Ureter (tissue), 1 donor: Measurements from ENCODE around the gene FGF6. TPM values are rescaled to one million over a fixed set of nuclear protein-coding genes. Genes with fewer than 3 reads are reported as not detected.
"Not testable (repeated sequence)": the region's sequence is repeated elsewhere in the genome, so short reads cannot be mapped to it uniquely, and the experiment has no call there.

Source experiments
- DNase-seq: peaks from one replicate; pipeline ENCODE4 v3.0.0-alpha.2; 2020; ENCODE audit warnings: low spot score
- total RNA-seq: library from RNA; stranded (reverse); gene quantifications from one replicate; pipeline ENCODE4 v1.2.4, GENCODE V29; 2023
- donor health status: DM: yes; HTN: yes; CAD: no.

The FGF6 gene
- total RNA-seq, 1 donor from 2014 or later = not detected

- DNase-seq = no peak
Measured at GRCh38 chr12:4418913-4419312, 26.7 kb downstream of the FGF6 start.

- DNase-seq = no peak
Measured at GRCh38 chr12:4417936-4418335, 27.7 kb downstream of the FGF6 start.

- no peak for DNase-seq
Measured at GRCh38 chr12:4417455-4417854, 28.2 kb downstream of the FGF6 start.

- DNase-seq = no peak
Measured at GRCh38 chr12:4416276-4416675, 29.3 kb downstream of the FGF6 start.

DNA sequence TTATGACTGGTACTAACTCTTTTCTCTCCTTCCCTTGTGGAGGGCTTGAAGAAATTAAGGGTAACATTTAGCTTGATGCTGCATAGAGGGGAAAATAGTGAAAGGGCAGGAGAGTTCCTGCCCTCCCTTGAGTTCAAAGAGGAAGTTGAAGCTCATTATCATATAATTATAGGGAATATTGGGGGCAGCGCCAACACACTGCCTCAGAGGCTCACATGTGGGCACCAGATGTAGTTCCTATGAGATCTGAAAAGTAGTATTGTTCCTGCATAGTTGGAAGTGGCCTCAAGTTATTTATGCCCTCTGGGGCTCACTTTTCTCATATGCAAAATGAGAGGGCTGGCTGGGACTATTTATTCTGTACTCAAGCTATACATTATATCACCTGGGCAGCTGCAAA, 33.1 kb downstream of the FGF6 start:
- no peak for DNase-seq

DNA sequence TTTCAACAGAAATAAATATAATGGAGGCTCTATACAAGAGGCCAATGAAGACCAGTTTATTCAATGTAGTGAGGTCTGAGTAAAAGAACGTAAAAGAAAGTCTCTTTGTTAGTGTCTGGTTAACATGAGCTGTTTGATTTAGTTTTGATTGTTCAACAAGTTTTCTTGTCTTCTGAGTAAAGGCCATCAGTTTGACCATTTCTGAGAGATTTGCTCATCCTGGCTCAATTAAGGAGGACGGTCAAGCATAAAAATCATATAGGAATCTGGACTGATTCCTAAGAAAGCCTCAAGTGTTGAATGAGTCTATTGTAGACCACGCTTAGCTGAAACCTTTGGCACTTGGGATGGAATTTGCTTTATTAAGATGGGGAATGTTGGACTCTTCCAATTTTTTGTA, 33.6 kb downstream of the FGF6 start:
- DNase-seq = no peak

- DNase-seq = no peak
Measured at GRCh38 chr12:4407136-4407535, 38.5 kb downstream of the FGF6 start.

GRCh38 chr12:4404877-4405637, 40.6 kb downstream of the FGF6 start:
- not testable (repeated sequence) for DNase-seq

- no peak for DNase-seq
Measured at GRCh38 chr12:4402996-4403395, 42.6 kb downstream of the FGF6 start.

DNA sequence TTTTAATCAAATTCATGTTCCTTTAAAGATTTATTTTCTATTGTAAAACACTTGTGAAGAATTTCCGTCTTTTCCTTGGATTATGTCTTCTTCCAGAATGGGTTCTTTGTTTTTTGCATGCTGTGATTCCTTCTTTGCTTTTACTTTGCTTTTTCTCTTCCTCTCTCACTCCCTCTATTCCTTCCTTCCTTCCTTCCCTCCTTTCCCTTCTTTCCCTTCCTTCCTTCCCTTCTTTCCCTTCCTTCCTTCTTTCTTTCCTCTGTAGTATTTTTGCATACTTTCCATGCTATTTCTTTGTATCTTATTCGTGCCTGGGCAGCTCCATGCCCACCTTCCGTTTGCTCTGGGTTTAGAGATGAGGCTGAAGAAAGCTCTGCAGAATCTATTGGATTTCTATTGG, 44.5 kb downstream of the FGF6 start:
- no peak for DNase-seq

DNA sequence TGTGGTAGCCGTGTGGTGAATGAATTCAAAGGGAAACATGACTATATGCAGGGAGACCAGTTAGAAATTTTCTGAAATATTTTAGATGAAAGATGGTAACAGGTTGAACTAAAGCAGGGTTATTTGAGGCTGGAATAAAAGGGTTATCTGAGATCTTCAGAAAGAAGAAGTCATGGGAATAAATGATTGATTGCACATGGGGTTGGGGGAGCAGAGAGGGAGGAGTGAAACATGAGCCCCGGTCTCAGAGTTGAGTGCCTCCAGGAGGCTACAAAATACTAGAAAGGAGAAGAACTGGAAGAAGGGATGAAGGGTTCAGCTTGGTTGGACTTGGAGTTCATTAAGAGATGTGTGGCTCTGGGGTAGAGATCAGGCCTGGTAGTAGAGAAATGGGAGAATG, 49.8 kb downstream of the FGF6 start:
- DNase-seq = no peak

DNA sequence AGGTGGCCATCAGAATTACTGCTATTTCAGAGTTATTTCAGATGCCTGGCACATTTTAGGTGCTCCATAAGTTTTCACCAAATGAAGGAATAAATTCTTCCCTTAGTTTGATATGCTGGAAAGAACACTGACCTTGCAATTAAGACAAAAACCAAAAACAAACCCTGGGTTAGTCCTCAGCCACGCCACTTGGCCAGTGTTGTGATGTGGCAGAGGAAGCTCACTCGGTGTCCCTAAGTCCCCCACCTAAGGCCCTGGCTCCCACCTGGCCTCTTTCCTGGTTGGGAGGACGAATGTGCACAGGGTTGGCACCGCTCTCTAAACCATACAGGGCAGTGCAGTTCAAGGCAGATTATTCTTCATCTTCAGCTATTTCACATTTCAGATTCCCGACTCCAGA, 52.4 kb downstream of the FGF6 start:
- DNase-seq = no peak

GRCh38 chr12:4392223-4392742, 53.3 kb downstream of the FGF6 start:
- no peak for DNase-seq

- DNase-seq = no peak
Measured at GRCh38 chr12:4388662-4389061, 57.0 kb downstream of the FGF6 start.

DNA sequence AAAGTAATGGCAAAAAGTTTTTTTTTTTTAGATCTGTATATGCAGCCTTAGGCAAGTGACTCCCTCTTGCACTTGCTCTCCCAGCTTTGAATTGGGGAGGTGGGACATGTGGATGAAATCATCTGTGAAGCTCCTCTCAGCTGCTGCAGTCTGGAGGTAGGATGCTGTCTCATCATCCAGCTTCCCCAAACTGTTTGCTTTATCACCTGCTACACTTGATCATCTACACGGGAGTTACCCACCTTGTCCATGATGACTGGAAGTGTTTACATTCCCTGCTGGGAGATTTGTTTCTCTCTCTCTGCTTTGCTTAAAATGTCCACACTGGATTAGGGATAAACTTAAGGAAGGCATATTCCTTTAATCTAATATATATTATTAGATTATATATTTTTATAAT, 57.6 kb downstream of the FGF6 start:
- DNase-seq = no peak

- DNase-seq = no peak
Measured at GRCh38 chr12:4387607-4388006, 58.0 kb downstream of the FGF6 start.

- no peak for DNase-seq
Measured at GRCh38 chr12:4386801-4387200, 58.8 kb downstream of the FGF6 start.

Other genes starting within 250 kb of the FGF6 start
- 108 TPM for gene CCND2, start 172.1 kb downstream of the FGF6 start, total RNA-seq
- 14.3 TPM for gene TIGAR, start 124.6 kb downstream of the FGF6 start, total RNA-seq
- not detected for gene FGF23, start 66.1 kb downstream of the FGF6 start, total RNA-seq
- 2.3 TPM for gene RAD51AP1, start 93.1 kb upstream of the FGF6 start, total RNA-seq
- gene DYRK4, start 116.4 kb upstream of the FGF6 start, total RNA-seq = 38.5 TPM
- 4.2 TPM for gene AKAP3, start 203.2 kb upstream of the FGF6 start, total RNA-seq
- 85.9 TPM for gene NDUFA9, start 203.3 kb upstream of the FGF6 start, total RNA-seq